IMR-90 (cell line): ENCODE data around the gene HNRNPAB. TPM values are rescaled to one million over a fixed set of nuclear protein-coding genes. Genes with fewer than 3 reads are reported as not detected.

ENCODE experiments used
- ATAC-seq: fragments of 200-7000 bp; cut with Tn5 transposase; 2 replicates; pipeline ENCODE4 v1.9.1; 2020; ENCODE audit warnings: low read depth, mild to moderate bottlenecking, moderate library complexity
- BruUV-seq: library from RNA; stranded (reverse); fragments of 400-500 nt; replicated peaks from 2 replicates; lab custom pipeline; 2021; lab: Mats Ljungman, UMichigan
- CTCF ChIA-PET: fragments of 300-600 bp; formaldehyde crosslinking; extraction: SDS; loops from one replicate; lab custom pipeline; 2021; ENCODE audit warnings: antibody characterized with exemption; lab: Yijun Ruan, JAX
- POLR2A ChIA-PET: fragments of 300-600 bp; sonication (Branson Sonifier 250); formaldehyde crosslinking; loops from one replicate; lab custom pipeline; 2022; ENCODE audit warnings: antibody characterized with exemption; ENCODE audit not compliant: unreplicated experiment; lab: Charles Lee
- DNase-seq: peaks from one replicate; pipeline ENCODE4 v3.0.0; 2013
- H2AFZ ChIP-seq: replicated peaks from 2 replicates; pipeline ENCODE3; 2013; ENCODE audit warnings: low read length, mild to moderate bottlenecking; ENCODE audit not compliant: poor library complexity
- H2AK5ac ChIP-seq: 2 replicates; pipeline ENCODE4 v1.6.1; 2013; ENCODE audit warnings: low read depth, low read length, inconsistent platforms
- H2AK9ac ChIP-seq: replicated peaks from 2 replicates; pipeline ENCODE3; 2013; ENCODE audit warnings: mild to moderate bottlenecking, low read depth, low read length, moderate library complexity; ENCODE audit not compliant: poor library complexity
- H2BK120ac ChIP-seq: 2 replicates; pipeline ENCODE4 v1.6.1; 2013; ENCODE audit warnings: low read depth, low read length, inconsistent platforms
- H2BK15ac ChIP-seq: 3 replicates; pipeline ENCODE4 v1.6.1; 2013; ENCODE audit warnings: low read depth, low read length, inconsistent platforms
- H2BK20ac ChIP-seq: 2 replicates; pipeline ENCODE4 v1.6.1; 2013; ENCODE audit warnings: low read depth, mild to moderate bottlenecking, inconsistent platforms, low read length, moderate library complexity
- H2BK5ac ChIP-seq: 2 replicates; pipeline ENCODE4 v1.6.1; 2013; ENCODE audit warnings: mild to moderate bottlenecking, low read depth, low read length, inconsistent platforms; ENCODE audit not compliant: poor library complexity, severe bottlenecking
- H3K14ac ChIP-seq: replicated peaks from 2 replicates; pipeline ENCODE4 v1.6.1; 2013; ENCODE audit warnings: low read depth, low read length, inconsistent platforms
- H3K18ac ChIP-seq: 2 replicates; pipeline ENCODE4 v1.6.1; 2013; ENCODE audit warnings: low read depth, low read length, control low read depth
- H3K23ac ChIP-seq: 2 replicates; pipeline ENCODE4 v1.6.1; 2013; ENCODE audit warnings: low read depth, low read length, inconsistent platforms
- H3K27ac ChIP-seq: 2 replicates; pipeline ENCODE4 v1.5.1; 2013; ENCODE audit warnings: mild to moderate bottlenecking, control low read depth, low read length; ENCODE audit not compliant: insufficient read depth
- H3K27me3 ChIP-seq: 2 replicates; pipeline ENCODE4 v1.6.1; 2013; ENCODE audit warnings: low read length; ENCODE audit not compliant: control insufficient read depth, insufficient read depth
- H3K36me3 ChIP-seq: 2 replicates; pipeline ENCODE4 v1.6.1; 2013; ENCODE audit warnings: low read length, mixed read lengths; ENCODE audit not compliant: control insufficient read depth, insufficient read depth
- H3K4ac ChIP-seq: 2 replicates; pipeline ENCODE4 v1.6.1; 2013; ENCODE audit warnings: low read depth, low read length, inconsistent platforms
- H3K4me1 ChIP-seq: 2 replicates; pipeline ENCODE4 v1.6.1; 2013; ENCODE audit warnings: low read length, mixed read lengths; ENCODE audit not compliant: control insufficient read depth, insufficient read depth
- H3K4me2 ChIP-seq: 2 replicates; pipeline ENCODE4 v1.6.1; 2013; ENCODE audit warnings: low read depth, mild to moderate bottlenecking, control low read depth, low read length, moderate library complexity
- H3K4me3 ChIP-seq: 2 replicates; pipeline ENCODE4 v1.5.1; 2013; ENCODE audit warnings: low read depth, mild to moderate bottlenecking, control low read depth, low read length, moderate library complexity; ENCODE audit not compliant: insufficient read depth
- H3K56ac ChIP-seq: 2 replicates; pipeline ENCODE4 v1.6.1; 2013; ENCODE audit warnings: low read length, inconsistent platforms; ENCODE audit not compliant: insufficient read depth; ENCODE audit errors: extremely low read depth
- H3K79me1 ChIP-seq, 2 experiments: 2 replicates each; pipeline ENCODE4 v1.6.1; 2013; ENCODE audit warnings: low read length in 2 of 2, inconsistent platforms in 1 of 2, low read depth in 1 of 2
- H3K9ac ChIP-seq: 2 replicates; pipeline ENCODE4 v1.6.1; 2013; ENCODE audit warnings: low read depth, low read length, control low read depth
- H3K9me1 ChIP-seq: 2 replicates; pipeline ENCODE4 v1.6.1; 2013; ENCODE audit warnings: low read length, inconsistent platforms; ENCODE audit not compliant: insufficient read depth
- H3K9me3 ChIP-seq: 2 replicates; pipeline ENCODE4 v1.6.1; 2013; ENCODE audit warnings: low read length; ENCODE audit not compliant: control insufficient read depth, insufficient read depth
- H4K20me1 ChIP-seq: 2 replicates; pipeline ENCODE4 v1.6.1; 2013; ENCODE audit warnings: low read length, inconsistent platforms; ENCODE audit not compliant: insufficient read depth
- H4K5ac ChIP-seq: 2 replicates; pipeline ENCODE4 v1.6.1; 2013; ENCODE audit warnings: mild to moderate bottlenecking, low read depth, low read length, control low read depth
- H4K8ac ChIP-seq, 2 experiments: 2 replicates each; pipeline ENCODE4 v1.6.1; 2013; ENCODE audit warnings: low read depth in 2 of 2, low read length in 2 of 2, control low read depth in 1 of 2, inconsistent platforms in 1 of 2
- H4K91ac ChIP-seq: 2 replicates; pipeline ENCODE4 v1.6.1; 2013; ENCODE audit warnings: low read depth, low read length, inconsistent platforms; ENCODE audit not compliant: insufficient read depth
- BHLHE40 ChIP-seq: fragments of 150-350 bp; IDR thresholded peaks from 2 replicates; pipeline ENCODE4 v1.6.1; 2016; ENCODE audit warnings: mild to moderate bottlenecking, low read depth, low read length
- CEBPB ChIP-seq: IDR thresholded peaks from 2 replicates; pipeline ENCODE4 v1.6.1; 2012; ENCODE audit warnings: low read depth, low read length, improper control_type of control experiment
- FOS ChIP-seq: fragments of 150-350 bp; IDR thresholded peaks from 2 replicates; pipeline ENCODE4 v1.6.1; 2016; ENCODE audit warnings: low read depth, low read length
- MAFK ChIP-seq: IDR thresholded peaks from 2 replicates; pipeline ENCODE4 v1.6.1; 2012; ENCODE audit warnings: low read depth, low read length, improper control_type of control experiment
- MAZ ChIP-seq: IDR thresholded peaks from 2 replicates; pipeline ENCODE4 v1.6.1; 2012; ENCODE audit warnings: low read depth, mild to moderate bottlenecking, low read length, improper control_type of control experiment, moderate library complexity, borderline replicate concordance
- MXI1 ChIP-seq: IDR thresholded peaks from 2 replicates; pipeline ENCODE4 v1.6.1; 2012; ENCODE audit warnings: low read depth, mild to moderate bottlenecking, low read length, moderate library complexity, borderline replicate concordance
- POLR2A ChIP-seq: IDR thresholded peaks from 2 replicates; pipeline ENCODE4 v1.6.1; 2012; ENCODE audit warnings: mild to moderate bottlenecking, low read depth, low read length
- RFX5 ChIP-seq: IDR thresholded peaks from 2 replicates; pipeline ENCODE4 v1.8.0; 2012; ENCODE audit warnings: low read depth, mild to moderate bottlenecking, low read length, moderate library complexity
- SMC3 ChIP-seq: fragments of 150-350 bp; IDR thresholded peaks from 2 replicates; pipeline ENCODE4 v1.6.1; 2016; ENCODE audit warnings: low read depth, mild to moderate bottlenecking, antibody characterized with exemption, low read length, moderate library complexity
- WGBS, 2 experiments: methylation state at CpG; one replicate each; pipeline versions ENCODE4 v1.1.5 to v1.1.7; 2013; ENCODE audit warnings: missing lambda C conversion rate in 2 of 2; ENCODE audit not compliant: insufficient read length in 1 of 2; ENCODE audit errors: extremely low coverage in 2 of 2; 5-methylcytosine and 5-hydroxymethylcytosine counted together
- dilution Hi-C: fragments of 300-500 bp; cut with HindIII; formaldehyde crosslinking; loops from one replicate; pipeline ENCODE4 v1.14.3; 2018; ENCODE audit warnings: low sequenced_read_pairs; ENCODE audit not compliant: unreplicated experiment
- in situ Hi-C: fragments of 300-500 bp; cut with MboI; formaldehyde crosslinking; loops from 3 replicates; pipeline ENCODE4 v1.14.3; 2019; ENCODE audit warnings: low sequenced_read_pairs, inconsistent platforms, mixed read lengths
- intact Hi-C: fragments of 100-400 bp; cut with micrococcal nuclease; formaldehyde crosslinking; loops from 2 replicates; pipeline ENCODE4 v1.10.0; 2022
- polyA plus RNA-seq, 3 experiments: library from polyadenylated mRNA; depleted of rRNA; stranded (reverse); fragments of >200 nt; gene quantifications; 2 replicates each; pipeline ENCODE4 v1.2.3, GENCODE V29; 2012; ENCODE audit warnings: low replicate concordance in 1 of 3
- total RNA-seq: library from RNA; depleted of rRNA; stranded (reverse); fragments of >200 nt; gene quantifications from 2 replicates; pipeline ENCODE4 v1.2.3, GENCODE V29; 2012
- TF ChIP-seq, protein P1 (sequence below): conservative IDR thresholded peaks from 2 replicates; pipeline ENCODE4 v1.5.1; 2012; ENCODE audit warnings: mild to moderate bottlenecking, low read depth, low read length, improper control_type of control experiment

Gene HNRNPAB
- total and polyA plus RNA-seq, 2 of the 4 experiments (the other 2 are of a cell fraction): 32.1 to 128 TPM

GRCh38 chr5:178237431-178238312 lies 33.3 kb downstream of the HNRNPAB start (continued):
- TF ChIP-seq SMC3: no peak
- no peak for TF ChIP-seq BHLHE40

GRCh38 chr5:178238313-178238635 lies 33.9 kb downstream of the HNRNPAB start:
- H4K91ac ChIP-seq: no peak overlapping the region
- TF ChIP-seq MAFK (no peak), MXI1 (no peak), FOS (no peak), SMC3 (no peak), CEBPB (no peak), POLR2A (no peak), MAZ (no peak), RFX5 (no peak)
- TF ChIP-seq, protein P1, sequence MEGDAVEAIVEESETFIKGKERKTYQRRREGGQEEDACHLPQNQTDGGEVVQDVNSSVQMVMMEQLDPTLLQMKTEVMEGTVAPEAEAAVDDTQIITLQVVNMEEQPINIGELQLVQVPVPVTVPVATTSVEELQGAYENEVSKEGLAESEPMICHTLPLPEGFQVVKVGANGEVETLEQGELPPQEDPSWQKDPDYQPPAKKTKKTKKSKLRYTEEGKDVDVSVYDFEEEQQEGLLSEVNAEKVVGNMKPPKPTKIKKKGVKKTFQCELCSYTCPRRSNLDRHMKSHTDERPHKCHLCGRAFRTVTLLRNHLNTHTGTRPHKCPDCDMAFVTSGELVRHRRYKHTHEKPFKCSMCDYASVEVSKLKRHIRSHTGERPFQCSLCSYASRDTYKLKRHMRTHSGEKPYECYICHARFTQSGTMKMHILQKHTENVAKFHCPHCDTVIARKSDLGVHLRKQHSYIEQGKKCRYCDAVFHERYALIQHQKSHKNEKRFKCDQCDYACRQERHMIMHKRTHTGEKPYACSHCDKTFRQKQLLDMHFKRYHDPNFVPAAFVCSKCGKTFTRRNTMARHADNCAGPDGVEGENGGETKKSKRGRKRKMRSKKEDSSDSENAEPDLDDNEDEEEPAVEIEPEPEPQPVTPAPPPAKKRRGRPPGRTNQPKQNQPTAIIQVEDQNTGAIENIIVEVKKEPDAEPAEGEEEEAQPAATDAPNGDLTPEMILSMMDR: no peak
- no peak overlapping the region for H2AK5ac ChIP-seq
- no peak overlapping the region for H2AK9ac ChIP-seq
- no peaks in the 10 kb centered on the region for H3K9me3 ChIP-seq
- H4K5ac ChIP-seq: no peak overlapping the region
- intact Hi-C loops (no loop called here), dilution Hi-C loops (no loop called here), in situ Hi-C loops (no loop called here)
- peaks cover 2% of the 10 kb centered on the region; the same call in 1 of the 2 replicates for H3K9me1 ChIP-seq
- no peaks in the 10 kb centered on the region for H3K36me3 ChIP-seq
- no peak overlapping the region for H3K56ac ChIP-seq
- no peak overlapping the region for H3K23ac ChIP-seq
- no peak overlapping the region for H2BK20ac ChIP-seq
- CTCF ChIA-PET: no interaction called here
- H3K14ac ChIP-seq: no peak overlapping the region
- no peak overlapping the region for H3K27ac ChIP-seq
- no peak overlapping the region for H2BK120ac ChIP-seq
- H2BK15ac ChIP-seq: no peak overlapping the region
- H3K27me3 ChIP-seq: no peaks in the 10 kb centered on the region
- H3K4me2 ChIP-seq: no peak overlapping the region
- no peaks in the 10 kb centered on the region for H4K20me1 ChIP-seq
- no peaks in the 10 kb centered on the region for H3K4me1 ChIP-seq
- ATAC-seq (no peak), DNase-seq (no peak)
- H3K18ac ChIP-seq: no peak overlapping the region
- no peak overlapping the region for H3K4me3 ChIP-seq
- POLR2A ChIA-PET: no interaction called here
- no peak overlapping the region for H4K8ac ChIP-seq
- no peak overlapping the region for H3K4ac ChIP-seq
- 100% methylated on average over 1 of the region's 6 CpGs; no CpG with 5 or more reads in 1 of the 2 experiments for WGBS, 2 experiments
- H2AFZ ChIP-seq: no peak overlapping the region
- no peak overlapping the region for H3K9ac ChIP-seq
- H2BK5ac ChIP-seq: no peak overlapping the region
- no TSS peak for BruUV-seq
- no peaks in the 10 kb centered on the region for H3K79me1 ChIP-seq
